ENCODE measurements around the gene CCDC97.

DNA sequence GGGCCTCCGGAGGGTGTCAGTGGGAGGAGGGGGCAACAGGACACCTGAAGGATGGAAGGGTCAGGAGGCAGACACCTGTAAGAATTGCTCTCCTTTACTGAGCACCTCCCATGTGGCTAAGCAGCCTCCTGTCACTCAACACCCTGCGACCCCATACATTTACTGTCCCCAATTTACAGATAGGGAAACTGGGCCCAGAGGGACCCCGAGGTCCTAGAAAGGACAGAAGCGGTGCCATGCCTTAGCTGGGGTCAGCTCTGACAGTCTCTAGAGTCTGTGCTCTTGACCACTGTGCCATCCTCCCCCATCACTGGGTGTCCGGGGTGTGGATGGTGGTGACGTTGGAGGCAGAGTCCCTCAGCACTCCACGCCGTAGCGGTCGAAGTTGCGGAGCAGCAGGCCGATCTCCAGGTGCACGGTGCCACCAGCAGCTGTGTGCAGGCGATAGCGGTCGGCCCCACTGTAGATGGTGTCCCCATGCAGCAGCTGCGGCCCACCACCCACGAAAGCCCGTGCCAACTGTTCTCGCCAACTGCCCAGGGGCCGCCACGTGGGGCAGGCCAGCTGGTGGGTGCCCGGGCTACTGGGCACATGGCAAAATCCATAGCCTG is 44.5 kb downstream of the CCDC97 start:
- TF ChIP-seq CTCF (tag by site-specific recombination; IDR thresholded peaks at IDR 0.05) (no peak), ZNF112 (tag by site-specific recombination; IDR thresholded peaks at IDR 0.05) (no peak)
